Measurements from ENCODE around the gene IPO4.

DNA sequence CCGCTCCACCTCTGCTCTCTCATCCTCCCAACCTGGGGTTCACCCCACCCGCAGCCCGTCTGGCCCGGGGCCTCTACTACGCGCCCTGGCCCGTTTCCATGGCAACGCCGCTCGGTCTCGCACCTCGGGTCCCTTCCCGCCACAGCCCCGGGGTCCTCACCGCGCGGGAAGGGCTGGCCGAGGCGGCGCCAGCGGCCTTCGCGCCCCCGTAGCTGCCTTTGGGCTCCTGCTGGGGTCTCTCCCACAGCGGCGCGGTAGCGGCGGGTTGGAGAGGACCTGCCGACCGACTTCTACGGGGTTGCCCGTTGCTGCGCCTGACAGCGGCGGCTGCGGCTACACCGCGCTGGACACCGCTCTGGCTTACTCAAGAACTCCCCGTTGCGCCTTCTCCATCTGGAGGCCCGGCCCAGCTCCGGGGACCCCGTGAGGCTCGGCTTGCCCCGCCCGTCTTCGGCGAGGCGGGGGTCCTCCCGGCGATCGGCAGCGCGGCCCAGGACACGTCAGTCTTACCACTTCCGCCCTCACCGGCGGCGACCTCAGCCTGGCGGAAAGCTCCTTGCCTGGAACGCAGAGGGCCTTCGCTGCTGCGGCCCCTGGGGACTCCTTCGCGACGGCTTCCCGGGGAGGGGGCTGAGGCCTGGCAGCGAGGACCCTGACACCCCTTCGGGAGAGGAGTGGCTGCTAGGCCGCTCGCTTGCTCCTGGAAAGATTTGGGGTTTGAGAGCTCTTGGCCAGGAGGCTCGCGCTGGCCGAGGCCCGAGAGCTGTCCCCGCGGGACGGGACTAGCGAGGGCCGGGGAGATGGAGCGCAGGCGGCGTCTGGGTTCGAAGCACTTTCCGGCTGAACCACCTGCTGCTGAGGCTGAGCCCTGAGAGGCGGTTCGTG, 6.8 kb upstream of the IPO4 start, which contains the start of gene TM9SF1:
- TF ChIP-seq, protein P1, sequence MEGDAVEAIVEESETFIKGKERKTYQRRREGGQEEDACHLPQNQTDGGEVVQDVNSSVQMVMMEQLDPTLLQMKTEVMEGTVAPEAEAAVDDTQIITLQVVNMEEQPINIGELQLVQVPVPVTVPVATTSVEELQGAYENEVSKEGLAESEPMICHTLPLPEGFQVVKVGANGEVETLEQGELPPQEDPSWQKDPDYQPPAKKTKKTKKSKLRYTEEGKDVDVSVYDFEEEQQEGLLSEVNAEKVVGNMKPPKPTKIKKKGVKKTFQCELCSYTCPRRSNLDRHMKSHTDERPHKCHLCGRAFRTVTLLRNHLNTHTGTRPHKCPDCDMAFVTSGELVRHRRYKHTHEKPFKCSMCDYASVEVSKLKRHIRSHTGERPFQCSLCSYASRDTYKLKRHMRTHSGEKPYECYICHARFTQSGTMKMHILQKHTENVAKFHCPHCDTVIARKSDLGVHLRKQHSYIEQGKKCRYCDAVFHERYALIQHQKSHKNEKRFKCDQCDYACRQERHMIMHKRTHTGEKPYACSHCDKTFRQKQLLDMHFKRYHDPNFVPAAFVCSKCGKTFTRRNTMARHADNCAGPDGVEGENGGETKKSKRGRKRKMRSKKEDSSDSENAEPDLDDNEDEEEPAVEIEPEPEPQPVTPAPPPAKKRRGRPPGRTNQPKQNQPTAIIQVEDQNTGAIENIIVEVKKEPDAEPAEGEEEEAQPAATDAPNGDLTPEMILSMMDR (IDR thresholded peaks at IDR 0.05), result peak in 1 of 6 experiments; percentile 7
- peak in 1 of 2 donors; percentile 78 for TF ChIP-seq POLR2A (IDR thresholded peaks at IDR 0.05)
